ENCODE data around the gene IGFBP3. TPM values are rescaled to one million over a fixed set of nuclear protein-coding genes. Genes with fewer than 3 reads are reported as not detected.

IGFBP3 gene
- total and polyA plus RNA-seq, 2 of the 13 experiments (the other 11 are each of a cell fraction or from before 2014, with no cell fraction given): 57.5 TPM; not detected in 1

GRCh38 chr7:45891462-45892402, 29.3 kb downstream of the IGFBP3 start (continued):
- TF ChIP-seq ZNF687 (CRISPR knock-in tag; IDR thresholded peaks at IDR 0.05) (no peak), NFYB (CRISPR knock-in tag; IDR thresholded peaks at IDR 0.05) (no peak), ZNF549 (CRISPR knock-in tag; IDR thresholded peaks at IDR 0.05) (no peak), ZGPAT (CRISPR knock-in tag; IDR thresholded peaks at IDR 0.05) (no peak; the same call in 1 of the 2 replicates), U2AF2 (IDR thresholded peaks at IDR 0.05; ENCODE audit: low read depth, low read length) (no peak), NR2F1 (CRISPR knock-in tag; IDR thresholded peaks at IDR 0.05) (no peak), HNF4G (IDR thresholded peaks at IDR 0.05; ENCODE audit: borderline replicate concordance, low read depth, low read length) (no peak), HNF4G (CRISPR knock-in tag; IDR thresholded peaks at IDR 0.05; ENCODE audit: borderline replicate concordance, low read depth) (no peak), PREB (CRISPR knock-in tag; IDR thresholded peaks at IDR 0.05) (no peak), HOMEZ (CRISPR knock-in tag; IDR thresholded peaks at IDR 0.05; ENCODE audit: low read depth) (no peak; the same call in 1 of the 2 replicates), NR3C1 (CRISPR knock-in tag; IDR thresholded peaks at IDR 0.05) (no peak), ZNF501 (CRISPR knock-in tag; IDR thresholded peaks at IDR 0.05) (peak; percentile 51; the same call in 1 of the 2 replicates), ZFP41 (CRISPR knock-in tag; IDR thresholded peaks at IDR 0.05; ENCODE audit: borderline replicate concordance) (0 out of 2 replicates have a peak, but pooled peaks have one; percentile 28), NONO (IDR thresholded peaks at IDR 0.05) (no peak), NONO (CRISPR knock-in tag; conservative IDR thresholded peaks at IDR 0.05) (no peak; the same call in 1 of the 2 replicates), ZNF343 (CRISPR knock-in tag; IDR thresholded peaks at IDR 0.05) (no peak), ZNF547 (CRISPR knock-in tag; IDR thresholded peaks at IDR 0.05) (no peak), ZFP1 (CRISPR knock-in tag; IDR thresholded peaks at IDR 0.05) (peak; percentile 63; the same call in 1 of the 2 replicates), ZNF841 (CRISPR knock-in tag; IDR thresholded peaks at IDR 0.05; ENCODE audit: borderline replicate concordance) (no peak; the same call in 1 of the 2 replicates), ZNF747 (CRISPR knock-in tag; IDR thresholded peaks at IDR 0.05; ENCODE audit: borderline replicate concordance) (no peak), ZNF160 (CRISPR knock-in tag; IDR thresholded peaks at IDR 0.05) (no peak)

All from HepG2 (cell line).